Progenitor cell of endocrine pancreas (in vitro differentiated cells): ENCODE results near the gene OR4K2. TPM values are rescaled to one million over a fixed set of nuclear protein-coding genes. Genes with fewer than 3 reads are reported as not detected.
"Not testable (repeated sequence)": the region's sequence is repeated elsewhere in the genome, so short reads cannot be mapped to it uniquely, and the experiment has no call there.

Experiments
- DNase-seq: peaks from one replicate; pipeline ENCODE4 v3.0.0; 2021; ENCODE audit warnings: low spot score; ENCODE audit not compliant: unreplicated experiment
- H3K27ac Mint-ChIP-seq: 2 replicates; pipeline ENCODE4 v1.8.0; 2021; ENCODE audit warnings: mild to moderate bottlenecking, moderate library complexity, mixed read lengths
- H3K27me3 Mint-ChIP-seq: 2 replicates; pipeline ENCODE4 v1.8.0; 2021; ENCODE audit warnings: mixed read lengths
- H3K36me3 Mint-ChIP-seq: 2 replicates; pipeline ENCODE4 v1.8.0; 2022; ENCODE audit warnings: mixed read lengths; ENCODE audit not compliant: insufficient read depth
- H3K4me1 Mint-ChIP-seq: 2 replicates; pipeline ENCODE4 v1.8.0; 2021; ENCODE audit warnings: low read depth, mixed read lengths
- H3K4me3 Mint-ChIP-seq: 2 replicates; pipeline ENCODE4 v1.8.0; 2021; ENCODE audit warnings: low read depth, mild to moderate bottlenecking, moderate library complexity, mixed read lengths
- H3K9me3 Mint-ChIP-seq: 2 replicates; pipeline ENCODE4 v1.8.0; 2021; ENCODE audit warnings: low read depth, mixed read lengths
- CTCF ChIP-seq: fragments of 200-600 bp; sonication (generic); IDR thresholded peaks from one replicate; pipeline ENCODE4 v1.5.0; 2021; ENCODE audit warnings: antibody characterized with exemption, mild to moderate bottlenecking; ENCODE audit not compliant: unreplicated experiment
- long read RNA-seq: library from polyadenylated mRNA; unstranded; transcript quantifications from one replicate; pipeline ENCODE4 v2.0.0, GENCODE V29; 2020
- total RNA-seq: library from RNA; stranded (reverse); gene quantifications from 2 replicates; pipeline ENCODE4 v1.2.1, GENCODE V29; 2021

Gene OR4K2
- not detected in 2 replicates for total RNA-seq
- long read RNA-seq: 0 reads

DNA sequence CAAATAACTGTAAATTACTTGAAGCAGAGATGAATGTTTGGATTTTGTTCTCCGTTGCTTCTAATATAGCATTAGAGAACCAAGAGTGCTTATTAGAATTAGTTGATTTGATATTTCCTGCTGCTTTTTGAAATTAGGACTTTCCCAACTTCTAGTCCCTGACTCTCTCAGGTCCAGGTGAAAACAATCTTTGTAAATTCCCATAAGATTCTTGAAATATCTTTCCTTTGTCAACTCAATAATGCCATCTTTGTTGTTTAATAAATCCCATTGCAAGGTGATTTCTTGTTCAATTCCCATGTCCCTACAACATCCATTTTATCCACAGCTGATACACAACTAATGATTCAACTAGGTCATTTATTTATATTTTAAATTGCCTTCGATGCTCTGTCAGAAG is at the start of gene OR4K2:
Gene OR4K2 (plus strand): TSS at position 301 of the 400 bp plus-strand sequence. CDS start 1,126 bp downstream, outside the sequence.
- peaks cover 1% of the 10 kb centered on the region for H3K36me3 Mint-ChIP-seq
- H3K9me3 Mint-ChIP-seq: peaks cover 43% of the 10 kb centered on the region
- TF ChIP-seq CTCF: no peak
- H3K27me3 Mint-ChIP-seq: no peaks in the 10 kb centered on the region
- no peak within 1 kb of the TSS for H3K4me3 Mint-ChIP-seq
- no peak for DNase-seq
- H3K27ac Mint-ChIP-seq: no peak within 1 kb of the TSS
- H3K4me1 Mint-ChIP-seq: no peaks in the 10 kb centered on the region

GRCh38 chr14:19827626-19828244 is 47.2 kb upstream of the OR4K2 start:
- not testable (repeated sequence) for H3K4me3 Mint-ChIP-seq, DNase-seq, H3K36me3 Mint-ChIP-seq, H3K27ac Mint-ChIP-seq, H3K27me3 Mint-ChIP-seq, H3K4me1 Mint-ChIP-seq
- peaks cover 28% of the 10 kb centered on the region for H3K9me3 Mint-ChIP-seq

DNA sequence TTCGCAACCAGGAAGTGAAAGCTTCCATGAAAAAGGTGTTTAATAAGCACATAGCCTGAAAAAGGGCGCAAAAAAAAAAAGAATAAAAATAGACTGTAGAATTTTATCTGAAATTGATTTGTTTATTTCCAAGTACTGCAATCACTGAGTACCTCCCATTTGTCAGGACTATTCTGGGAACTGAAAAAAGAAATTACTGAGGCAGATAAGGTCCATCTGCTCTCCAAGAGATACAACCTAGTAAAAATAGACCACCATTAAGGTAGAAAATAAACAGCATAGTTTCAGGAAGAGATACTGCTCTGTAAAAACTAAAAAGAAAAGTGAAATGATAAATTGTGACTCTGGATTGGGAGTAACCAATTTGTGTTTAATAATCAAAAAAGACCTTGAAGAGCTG is 46.6 kb upstream of the OR4K2 start:
- no peak for DNase-seq
- H3K9me3 Mint-ChIP-seq: peaks cover 34% of the 10 kb centered on the region
- H3K27ac Mint-ChIP-seq: no peak overlapping the region
- H3K27me3 Mint-ChIP-seq: no peaks in the 10 kb centered on the region
- TF ChIP-seq CTCF: no peak
- H3K4me3 Mint-ChIP-seq: no peak overlapping the region
- peaks cover 3% of the 10 kb centered on the region for H3K36me3 Mint-ChIP-seq
- H3K4me1 Mint-ChIP-seq: no peaks in the 10 kb centered on the region

DNA sequence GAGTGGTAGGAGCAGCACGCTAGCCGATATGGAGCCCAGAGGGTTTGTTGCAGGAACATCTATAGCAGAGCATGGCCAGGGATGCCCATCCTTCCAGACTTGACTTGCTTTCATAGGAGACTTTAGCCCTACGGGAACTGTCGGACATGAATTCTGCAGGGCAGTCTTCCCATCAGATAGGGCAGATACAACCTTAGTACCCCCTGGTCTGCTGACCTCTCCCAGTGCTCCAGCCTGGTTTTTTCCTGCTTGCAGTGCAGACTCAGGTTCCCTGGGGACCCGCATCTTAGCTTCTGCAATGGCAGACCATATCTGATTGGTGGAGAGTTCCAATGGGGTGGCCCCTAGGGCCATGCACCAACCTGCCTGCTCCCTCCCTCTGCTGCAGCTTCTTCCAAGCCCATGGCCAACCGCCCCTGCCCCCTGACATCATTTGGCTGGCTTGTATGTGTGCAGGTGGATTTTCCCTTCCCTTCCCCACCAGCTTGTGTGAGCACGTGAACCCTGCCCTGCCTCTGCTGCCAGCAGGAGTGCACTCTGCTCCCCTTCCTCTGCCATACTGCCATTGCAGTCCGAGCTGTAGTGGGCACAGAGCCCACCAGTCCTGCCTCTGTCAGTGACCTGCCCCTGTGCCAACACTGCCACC is 40.6 kb upstream of the OR4K2 start:
- H3K27me3 Mint-ChIP-seq, H3K36me3 Mint-ChIP-seq, DNase-seq, H3K27ac Mint-ChIP-seq, H3K4me3 Mint-ChIP-seq, H3K4me1 Mint-ChIP-seq: not testable (repeated sequence)
- peaks cover 39% of the 10 kb centered on the region for H3K9me3 Mint-ChIP-seq

DNA sequence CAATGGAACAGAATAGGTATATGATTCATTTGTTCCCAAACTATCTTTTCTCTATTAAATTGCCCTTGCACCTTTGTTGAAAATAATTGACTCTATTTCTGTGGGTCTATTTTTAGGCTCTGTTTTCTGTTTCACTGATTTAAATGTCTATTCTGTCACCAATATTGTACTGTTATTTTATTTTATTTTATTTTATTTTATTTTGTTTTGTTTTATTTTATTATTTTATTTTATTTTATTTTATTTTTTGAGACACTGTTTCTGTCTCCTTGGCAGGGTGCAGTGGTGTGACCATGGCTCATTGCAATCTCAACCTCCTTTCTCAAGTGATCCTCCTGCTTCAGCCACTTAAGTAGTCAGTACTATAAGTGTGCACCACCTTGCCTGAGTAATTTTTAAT is 36.5 kb upstream of the OR4K2 start:
- Mint-ChIP-seq H3K4me1 (no peaks in the 10 kb centered on the region), H3K4me3 (no peak overlapping the region), H3K36me3 (no peaks in the 10 kb centered on the region), H3K9me3 (peaks cover 19% of the 10 kb centered on the region), H3K27ac (no peak overlapping the region), H3K27me3 (no peaks in the 10 kb centered on the region)
- TF ChIP-seq CTCF: no peak
- no peak for DNase-seq

GRCh38 chr14:19851365-19851764 is 23.6 kb upstream of the OR4K2 start:
- no peak for DNase-seq
- no peak overlapping the region for H3K27ac Mint-ChIP-seq
- H3K9me3 Mint-ChIP-seq: peaks cover 68% of the 10 kb centered on the region
- no peak for TF ChIP-seq CTCF
- H3K4me3 Mint-ChIP-seq: no peak overlapping the region
- H3K4me1 Mint-ChIP-seq: no peaks in the 10 kb centered on the region
- H3K27me3 Mint-ChIP-seq: no peaks in the 10 kb centered on the region
- H3K36me3 Mint-ChIP-seq: peaks cover 3% of the 10 kb centered on the region

- not testable (repeated sequence) for DNase-seq, H3K27ac Mint-ChIP-seq, H3K36me3 Mint-ChIP-seq, H3K4me3 Mint-ChIP-seq, H3K4me1 Mint-ChIP-seq, H3K27me3 Mint-ChIP-seq
- peaks cover 19% of the 10 kb centered on the region for H3K9me3 Mint-ChIP-seq
These were observed 8.8 kb upstream of the OR4K2 start for GRCh38 chr14:19866061-19866669.
